ENCODE measurements around the gene FRMD8. TPM values are rescaled to one million over a fixed set of nuclear protein-coding genes. Genes with fewer than 3 reads are reported as not detected.
A peak's percentile ranks its signal among the peaks of the same experiment; 100 is the strongest.

The FRMD8 gene
- polyA plus RNA-seq, 3 donors = 33.7 to 41.2 (median 35.4) TPM

DNA sequence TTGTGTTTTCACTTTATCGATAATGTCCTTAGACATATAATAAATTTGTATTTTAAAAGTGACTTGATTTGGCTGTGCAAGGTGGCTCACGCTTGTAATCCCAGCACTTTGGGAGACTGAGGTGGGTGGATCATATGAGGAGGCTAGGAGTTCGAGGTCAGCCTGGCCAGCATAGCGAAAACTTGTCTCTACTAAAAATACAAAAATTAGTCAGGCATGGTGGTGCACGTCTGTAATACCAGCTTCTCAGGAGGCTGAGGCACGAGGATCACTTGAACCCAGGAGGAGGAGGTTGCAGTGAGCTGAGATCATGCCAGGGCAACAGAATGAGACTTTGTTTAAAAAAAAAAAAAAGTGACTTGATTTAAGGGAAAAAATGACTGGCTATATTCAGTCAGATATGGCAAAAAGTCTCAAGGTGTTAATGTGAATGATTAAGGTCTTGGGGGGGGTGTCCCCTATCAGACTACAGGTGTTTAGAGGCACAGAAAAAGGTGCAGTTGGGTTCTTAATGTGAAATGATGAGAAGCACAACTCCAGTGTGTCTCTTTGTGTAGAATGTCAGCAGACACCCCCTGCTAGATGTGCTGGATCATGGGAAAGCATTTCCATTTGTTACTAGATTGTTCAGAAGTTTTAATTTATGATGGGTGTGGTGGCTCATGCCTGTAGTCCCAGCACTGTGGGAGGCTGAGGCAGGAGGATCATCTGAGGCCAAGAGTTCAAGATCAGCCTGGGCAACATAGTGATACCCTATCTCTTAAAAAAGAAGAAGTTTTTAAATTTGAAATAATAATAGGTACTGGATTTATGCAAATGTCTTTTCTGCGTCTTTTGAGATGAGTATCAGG lies 53.1 kb downstream of the FRMD8 start:
- Mint-ChIP-seq H3K36me3 (peaks cover 82 to 90% of the 10 kb centered on the region in 2 donors), H3K9me3 (no peaks in the 10 kb centered on the region), H3K27me3 (ENCODE audit: low read depth in 3 of 3) (peaks cover 0 to 7% (median 0%) of the 10 kb centered on the region in 3 donors), H3K4me3 (peak overlapping the region; percentile 48 to 76), H3K27ac (peak overlapping the region; percentile 87 to 95 (median 92)), H3K4me1 (peaks cover 90% of the 10 kb centered on the region)
- peak overlapping the region; percentile 59 for H3K4me2 ChIP-seq (replicated peaks; ENCODE audit: extremely low read depth, low read length, poor library complexity, severe bottlenecking)
- no peak overlapping the region for H3K9ac ChIP-seq (ENCODE audit: insufficient read depth, low read length, poor library complexity, severe bottlenecking)
- TF ChIP-seq, protein P1, sequence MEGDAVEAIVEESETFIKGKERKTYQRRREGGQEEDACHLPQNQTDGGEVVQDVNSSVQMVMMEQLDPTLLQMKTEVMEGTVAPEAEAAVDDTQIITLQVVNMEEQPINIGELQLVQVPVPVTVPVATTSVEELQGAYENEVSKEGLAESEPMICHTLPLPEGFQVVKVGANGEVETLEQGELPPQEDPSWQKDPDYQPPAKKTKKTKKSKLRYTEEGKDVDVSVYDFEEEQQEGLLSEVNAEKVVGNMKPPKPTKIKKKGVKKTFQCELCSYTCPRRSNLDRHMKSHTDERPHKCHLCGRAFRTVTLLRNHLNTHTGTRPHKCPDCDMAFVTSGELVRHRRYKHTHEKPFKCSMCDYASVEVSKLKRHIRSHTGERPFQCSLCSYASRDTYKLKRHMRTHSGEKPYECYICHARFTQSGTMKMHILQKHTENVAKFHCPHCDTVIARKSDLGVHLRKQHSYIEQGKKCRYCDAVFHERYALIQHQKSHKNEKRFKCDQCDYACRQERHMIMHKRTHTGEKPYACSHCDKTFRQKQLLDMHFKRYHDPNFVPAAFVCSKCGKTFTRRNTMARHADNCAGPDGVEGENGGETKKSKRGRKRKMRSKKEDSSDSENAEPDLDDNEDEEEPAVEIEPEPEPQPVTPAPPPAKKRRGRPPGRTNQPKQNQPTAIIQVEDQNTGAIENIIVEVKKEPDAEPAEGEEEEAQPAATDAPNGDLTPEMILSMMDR (IDR thresholded peaks at IDR 0.05) = no peak
- H3K4me3 ChIP-seq (replicated peaks in 1 of 3; ENCODE audit: low read depth in 2 of 3, low read length in 3 of 3) = peak overlapping the region in 2 of 3 experiments; percentile 4 to 64
- no peaks in the 10 kb centered on the region for H3K27me3 ChIP-seq (ENCODE audit: control insufficient read depth in 2 of 2, insufficient read depth in 2 of 2, low read length in 2 of 2)
- peaks cover 49 to 73% of the 10 kb centered on the region in 2 donors for H3K36me3 ChIP-seq (replicated peaks in 1 of 2; ENCODE audit: control insufficient read depth in 1 of 2, insufficient read depth in 2 of 2, low read length in 2 of 2)
- 100% methylated on average over 2 of the region's 7 CpGs for WGBS (ENCODE audit: insufficient coverage)
- DNase-seq = no peak
- no peaks in the 10 kb centered on the region for H3K9me3 ChIP-seq (replicated peaks in 1 of 2; ENCODE audit: control insufficient read depth in 1 of 2, insufficient read depth in 1 of 2, low read length in 2 of 2)
- intact Hi-C loops (cut with micrococcal nuclease) = loop anchor here in 1 of 2 donors (5.0 to 10.0 kb wide), 2 partner anchors 73 to 75 kb away; no protein-coding TSS in a partner anchor
- H3K79me2 ChIP-seq (ENCODE audit: insufficient read depth, low read length) = peaks cover 69% of the 10 kb centered on the region
- H4K20me1 ChIP-seq (ENCODE audit: insufficient read depth, low read length) = peaks cover 100% of the 10 kb centered on the region
- no peak overlapping the region for H2AFZ ChIP-seq (ENCODE audit: insufficient read depth, low read depth, low read length, poor library complexity, severe bottlenecking)
- peaks cover 61 to 87% of the 10 kb centered on the region in 2 donors for H3K4me1 ChIP-seq (ENCODE audit: control insufficient read depth in 1 of 2, insufficient read depth in 2 of 2, low read length in 2 of 2)
- peak overlapping the region; percentile 11 to 52 for H3K27ac ChIP-seq (ENCODE audit: low read depth in 1 of 2, low read length in 2 of 2)

DNA sequence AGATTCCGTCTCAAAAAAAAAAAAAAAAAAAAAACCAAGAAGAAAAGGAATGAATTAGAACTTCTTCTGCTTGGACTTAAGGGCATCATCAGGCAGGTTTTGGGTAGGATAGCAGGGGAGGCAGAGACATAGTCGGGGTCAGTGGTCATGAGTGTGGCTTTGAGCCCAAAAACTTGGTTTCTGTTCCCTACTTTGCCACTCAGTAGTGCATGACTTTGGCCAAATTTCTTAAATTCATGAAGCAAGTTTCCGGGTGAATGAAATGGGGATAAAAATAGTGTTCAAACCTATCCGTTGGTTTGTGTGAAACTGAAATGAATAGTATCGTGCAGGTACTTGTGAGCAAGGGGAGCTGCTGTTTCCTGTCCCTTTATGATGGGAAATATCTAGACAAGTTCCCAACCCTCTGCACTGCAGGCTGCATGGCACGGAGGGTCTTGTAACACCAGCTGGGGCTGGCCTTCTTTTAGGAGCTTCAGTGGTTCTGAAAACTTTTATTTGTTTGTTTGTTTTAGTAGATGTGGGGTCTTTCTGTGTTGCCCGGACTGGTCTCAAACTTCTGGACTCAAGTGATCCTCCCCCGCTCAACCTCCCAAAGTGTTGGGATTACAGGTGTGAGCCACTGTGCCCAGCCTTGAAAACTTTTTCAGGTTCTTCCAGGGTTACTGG lies 54.5 kb downstream of the FRMD8 start:
- Mint-ChIP-seq H3K9me3 (no peaks in the 10 kb centered on the region), H3K27me3 (ENCODE audit: low read depth in 3 of 3) (peaks cover 0 to 7% (median 0%) of the 10 kb centered on the region in 3 donors), H3K36me3 (peaks cover 75 to 83% of the 10 kb centered on the region in 2 donors), H3K4me3 (peak overlapping the region; percentile 76 to 80), H3K4me1 (peaks cover 76% of the 10 kb centered on the region), H3K27ac (peak overlapping the region; percentile 87 to 95 (median 92))
- 0% methylated on average over 5 of the region's 8 CpGs for WGBS (ENCODE audit: insufficient coverage)
- Histone ChIP-seq H3K4me2 (replicated peaks; ENCODE audit: extremely low read depth, low read length, poor library complexity, severe bottlenecking) (peak overlapping the region; percentile 59), H3K27ac (ENCODE audit: low read depth in 1 of 2, low read length in 2 of 2) (peak overlapping the region; percentile 36 to 52), H3K9me3 (replicated peaks in 1 of 2; ENCODE audit: control insufficient read depth in 1 of 2, insufficient read depth in 1 of 2, low read length in 2 of 2) (no peaks in the 10 kb centered on the region), H3K27me3 (ENCODE audit: control insufficient read depth in 2 of 2, insufficient read depth in 2 of 2, low read length in 2 of 2) (no peaks in the 10 kb centered on the region), H2AFZ (ENCODE audit: insufficient read depth, low read depth, low read length, poor library complexity, severe bottlenecking) (no peak overlapping the region), H4K20me1 (ENCODE audit: insufficient read depth, low read length) (peaks cover 100% of the 10 kb centered on the region), H3K79me2 (ENCODE audit: insufficient read depth, low read length) (peaks cover 55% of the 10 kb centered on the region), H3K4me1 (ENCODE audit: control insufficient read depth in 1 of 2, insufficient read depth in 2 of 2, low read length in 2 of 2) (peaks cover 58 to 74% of the 10 kb centered on the region in 2 donors), H3K36me3 (replicated peaks in 1 of 2; ENCODE audit: control insufficient read depth in 1 of 2, insufficient read depth in 2 of 2, low read length in 2 of 2) (peaks cover 37 to 59% of the 10 kb centered on the region in 2 donors), H3K9ac (ENCODE audit: insufficient read depth, low read length, poor library complexity, severe bottlenecking) (no peak overlapping the region), H3K4me3 (replicated peaks in 1 of 3; ENCODE audit: low read depth in 2 of 3, low read length in 3 of 3) (peak overlapping the region in 1 of 3 experiments; percentile 42)
- TF ChIP-seq, protein P1 (IDR thresholded peaks at IDR 0.05) = no peak
- peak in 2 of 3 donors; percentile 72 to 78 for DNase-seq
- intact Hi-C loops (cut with micrococcal nuclease) = loop anchor here in 1 of 2 donors (5.0 to 10.0 kb wide), 2 partner anchors 71 to 76 kb away; no protein-coding TSS in a partner anchor

All from CD14-positive monocyte (primary cell).